Kidney (tissue), 14 donors: Measurements from ENCODE around the gene GMDS. TPM values are rescaled to one million over a fixed set of nuclear protein-coding genes. Genes with fewer than 3 reads are reported as not detected.
"Not testable (repeated sequence)": the region's sequence is repeated elsewhere in the genome, so short reads cannot be mapped to it uniquely, and the experiment has no call there.

Experiments used
- DNase-seq, 5 donors: peaks; one replicate each; pipeline ENCODE4 v3.0.0-alpha.2; 2013 to 2020
- FAIRE-seq: peaks from 2 replicates; lab custom pipeline; 2012; peaks lifted over from hg19 to GRCh38; lab: Jason Lieb, UNC
- H3K27ac ChIP-seq, 2 donors: one replicate each; pipeline ENCODE4 v1.7.0; 2013; ENCODE audit warnings: low read depth in 2 of 2, low read length in 2 of 2, inconsistent platforms in 1 of 2
- H3K27me3 ChIP-seq: one replicate; pipeline ENCODE4 v1.7.1; 2013; ENCODE audit warnings: low read length, inconsistent platforms; ENCODE audit not compliant: control insufficient read depth, insufficient read depth
- H3K36me3 ChIP-seq, 3 donors: one replicate each; pipeline versions ENCODE4 v1.7.0 to v1.7.1; 2013; ENCODE audit warnings: low read length in 3 of 3, control low read depth in 1 of 3, inconsistent platforms in 1 of 3; ENCODE audit not compliant: insufficient read depth in 3 of 3, control insufficient read depth in 2 of 3
- H3K4me1 ChIP-seq, 3 donors: one replicate each; pipeline versions ENCODE4 v1.7.0 to v1.7.1; 2013; ENCODE audit warnings: low read length in 3 of 3, inconsistent platforms in 1 of 3, low read depth in 1 of 3; ENCODE audit not compliant: control insufficient read depth in 2 of 3, insufficient read depth in 2 of 3
- H3K4me3 ChIP-seq, 3 donors: one replicate each; pipeline versions ENCODE4 v1.7.0 to v1.8.1; 2013; ENCODE audit warnings: low read length in 3 of 3, control low read depth in 1 of 3, inconsistent platforms in 1 of 3
- H3K9ac ChIP-seq, 3 donors: one replicate each; pipeline versions ENCODE4 v1.7.0 to v1.7.1; 2013; ENCODE audit warnings: low read length in 3 of 3, control low read depth in 1 of 3, inconsistent platforms in 1 of 3
- H3K9me3 ChIP-seq, 3 donors: one replicate each; pipeline versions ENCODE4 v1.7.0 to v1.7.1; 2013; ENCODE audit warnings: low read length in 3 of 3, control low read depth in 1 of 3, inconsistent platforms in 1 of 3; ENCODE audit not compliant: control insufficient read depth in 2 of 3, insufficient read depth in 1 of 3
- CTCF ChIP-seq: IDR thresholded peaks from 3 replicates; pipeline ENCODE4 v1.5.1; 2012; ENCODE audit warnings: mild to moderate bottlenecking, moderate library complexity, borderline replicate concordance; ENCODE audit not compliant: insufficient read depth; ENCODE audit errors: extremely low read depth
- intact Hi-C: fragments of 100-400 bp; cut with DNase I; formaldehyde crosslinking; loops from one replicate; pipeline ENCODE4 v1.11.1; 2022
- polyA plus RNA-seq: library from polyadenylated mRNA; stranded (reverse); fragments of 350-450 nt; fragmentation: Illumina TruSeq; extraction: RNeasy Lipid Tissue Mini Kit (QIAGEN cat#74804); gene quantifications from one replicate; pipeline ENCODE4 v1.2.3, GENCODE V29; 2014; ENCODE audit warnings: low read depth, low replicate concordance; ENCODE audit not compliant: insufficient read depth
- total RNA-seq: library from RNA; stranded (reverse); fragmentation: NEBNext Ultra II Directional; extraction: Animal tissue kit (Norgen Biotek cat#: 25700); gene quantifications from one replicate; pipeline ENCODE4 v1.2.1, GENCODE V29; 2021
- donor health status: control.
- donor health status: control.
- donor health status: control.
- donor health status: control.
- donor health status: control.
- donor health status: DM: yes; HTN: yes; CAD: no.
- donor health status: Normal renal cell carcinoma (clear cell type).

The GMDS gene
- total and polyA plus RNA-seq, 2 donors from 2014 or later: 49.6 to 63.7 TPM

DNA sequence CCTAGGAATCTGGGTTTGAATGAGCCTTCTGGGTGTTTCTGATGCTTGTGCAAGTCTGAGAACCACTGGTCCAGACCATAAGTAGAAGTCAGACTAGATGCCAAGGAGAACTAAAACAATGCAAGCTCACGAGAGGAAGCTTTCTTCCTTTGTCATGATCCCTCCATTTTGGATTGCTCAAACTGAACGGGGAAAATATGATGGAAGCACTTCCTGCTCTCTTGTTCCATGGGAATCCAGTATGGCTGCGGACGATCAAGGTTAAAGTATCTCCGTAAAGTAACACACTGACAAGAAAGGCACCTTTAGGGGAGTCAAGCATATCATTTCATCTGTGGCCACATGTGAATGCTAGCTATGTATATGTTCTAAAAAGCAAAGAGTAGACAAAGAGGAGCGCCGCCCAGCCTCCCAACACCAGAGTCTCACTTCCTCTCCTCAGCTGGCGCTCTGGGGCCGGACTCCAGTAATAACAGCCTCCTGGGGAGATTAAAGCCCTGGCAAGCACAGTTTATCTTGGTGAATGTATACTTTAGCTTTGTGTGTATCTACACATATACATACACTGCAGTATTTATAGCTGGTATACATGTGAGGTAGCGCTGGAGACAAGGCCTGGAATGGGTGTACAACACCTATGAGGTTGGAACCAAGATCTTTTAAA, 547.6 kb downstream of the GMDS start:
- TF ChIP-seq CTCF: no peak
- no peak overlapping the region for H3K4me3 ChIP-seq
- no peaks in the 10 kb centered on the region for H3K36me3 ChIP-seq
- FAIRE-seq: no peak
- H3K9me3 ChIP-seq: no peaks in the 10 kb centered on the region
- H3K27me3 ChIP-seq: no peaks in the 10 kb centered on the region
- intact Hi-C loops: no loop called here
- H3K4me1 ChIP-seq: no peaks in the 10 kb centered on the region
- no peak for DNase-seq
- H3K9ac ChIP-seq: no peak overlapping the region
- H3K27ac ChIP-seq: no peak overlapping the region

DNA sequence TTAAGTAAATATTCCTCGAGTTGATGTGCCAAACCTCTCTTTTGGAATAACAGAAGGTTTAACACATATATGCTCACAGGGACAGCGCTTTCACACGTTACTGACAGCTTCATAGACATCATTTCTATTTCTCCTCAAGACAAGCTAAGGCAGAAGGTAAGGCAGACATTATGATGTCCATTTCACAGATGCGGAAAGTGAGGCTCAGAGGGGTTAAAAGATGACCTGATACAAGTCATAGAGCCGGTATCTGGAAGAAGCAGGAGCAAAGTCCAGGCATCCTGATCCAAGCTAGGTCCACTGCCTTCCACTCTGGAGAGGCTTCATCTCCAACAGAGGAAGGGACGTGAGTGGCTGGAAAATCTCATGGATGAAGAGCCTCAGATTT, 548.9 kb downstream of the GMDS start:
- Histone ChIP-seq H3K9ac (no peak overlapping the region), H3K27ac (no peak overlapping the region), H3K27me3 (no peaks in the 10 kb centered on the region), H3K36me3 (no peaks in the 10 kb centered on the region), H3K9me3 (no peaks in the 10 kb centered on the region), H3K4me3 (no peak overlapping the region), H3K4me1 (no peaks in the 10 kb centered on the region)
- intact Hi-C loops: no loop called here
- DNase-seq (no peak), FAIRE-seq (no peak)
- TF ChIP-seq CTCF: no peak

DNA sequence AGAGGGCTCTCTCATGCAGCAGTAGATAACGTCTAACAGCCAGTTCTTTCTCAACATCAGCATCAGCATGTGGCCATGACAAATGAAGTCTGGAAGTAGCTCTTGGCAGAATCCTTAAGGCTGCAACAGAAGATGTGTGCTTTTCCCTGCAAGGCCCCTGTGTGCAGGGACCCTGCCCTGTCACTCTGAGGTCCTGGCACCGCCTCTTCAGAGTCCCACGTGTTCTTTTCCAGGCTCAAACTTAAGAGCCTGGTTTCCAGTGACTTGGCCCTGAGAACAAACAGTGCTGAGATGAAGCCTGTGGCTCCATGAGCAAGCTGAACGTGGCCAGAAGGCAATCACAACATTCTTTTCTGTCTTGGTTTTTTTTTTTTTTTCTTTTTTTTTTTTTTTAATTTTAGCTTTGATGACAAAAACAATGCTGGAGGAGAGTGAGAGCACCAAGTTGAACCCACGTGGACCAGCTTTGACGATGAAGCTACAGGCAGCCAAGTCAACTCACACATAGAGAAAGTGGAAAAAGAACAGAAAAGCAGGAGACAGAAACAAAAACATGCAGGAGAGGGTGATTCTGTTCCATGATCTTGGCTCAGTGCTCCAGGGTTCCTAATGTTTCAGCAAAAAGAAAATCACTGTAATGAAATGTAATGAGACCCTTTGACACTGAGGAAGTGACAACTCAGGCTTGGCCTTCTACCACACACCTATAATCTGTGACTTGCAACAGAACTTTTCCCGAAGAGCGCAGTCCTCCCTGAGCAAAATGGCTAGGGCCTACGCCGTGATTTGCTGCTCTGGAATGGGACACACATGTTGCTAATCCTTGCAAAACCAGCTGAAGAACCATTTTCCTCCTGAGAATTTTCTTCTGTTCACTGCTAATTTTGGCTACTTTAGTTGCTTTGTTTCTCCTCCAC, 549.6 kb downstream of the GMDS start:
- intact Hi-C loops: no loop called here
- FAIRE-seq: no peak

GRCh38 chr6:1691828-1692227, 553.6 kb downstream of the GMDS start:
- FAIRE-seq, H3K4me1 ChIP-seq, H3K27me3 ChIP-seq, H3K36me3 ChIP-seq, H3K9me3 ChIP-seq, H3K9ac ChIP-seq, DNase-seq, H3K4me3 ChIP-seq, intact Hi-C loops, H3K27ac ChIP-seq: not testable (repeated sequence)

More for the DNA sequence above, 549.6 kb downstream of the GMDS start:
- no peaks in the 10 kb centered on the region for H3K9me3 ChIP-seq
- no peaks in the 10 kb centered on the region for H3K4me1 ChIP-seq
- H3K4me3 ChIP-seq: no peak overlapping the region
- H3K27me3 ChIP-seq: no peaks in the 10 kb centered on the region
- no peaks in the 10 kb centered on the region for H3K36me3 ChIP-seq
- no peak overlapping the region for H3K9ac ChIP-seq
- H3K27ac ChIP-seq: no peak overlapping the region
- no peak for DNase-seq
- no peak for TF ChIP-seq CTCF

- intact Hi-C loops, FAIRE-seq, H3K27ac ChIP-seq, H3K4me1 ChIP-seq, H3K9ac ChIP-seq, H3K9me3 ChIP-seq, H3K4me3 ChIP-seq, DNase-seq, H3K36me3 ChIP-seq, H3K27me3 ChIP-seq: not testable (repeated sequence)
Measured at GRCh38 chr6:1690656-1691055, 554.7 kb downstream of the GMDS start.
